HG03442 (cell line): ENCODE results near the gene ELF5.

Source experiments
- ATAC-seq: cut with Tn5 transposase; IDR thresholded peaks from one replicate; pipeline ENCODE4 v1.9.1; 2021; ENCODE audit warnings: mild to moderate bottlenecking, moderate library complexity; ENCODE audit not compliant: unreplicated experiment

ELF5 gene

GRCh38 chr11:34523053-34523452 is 9.5 kb upstream of the ELF5 start:
- ATAC-seq = no peak

GRCh38 chr11:34522188-34522587 is 8.6 kb upstream of the ELF5 start:
- no peak for ATAC-seq

DNA sequence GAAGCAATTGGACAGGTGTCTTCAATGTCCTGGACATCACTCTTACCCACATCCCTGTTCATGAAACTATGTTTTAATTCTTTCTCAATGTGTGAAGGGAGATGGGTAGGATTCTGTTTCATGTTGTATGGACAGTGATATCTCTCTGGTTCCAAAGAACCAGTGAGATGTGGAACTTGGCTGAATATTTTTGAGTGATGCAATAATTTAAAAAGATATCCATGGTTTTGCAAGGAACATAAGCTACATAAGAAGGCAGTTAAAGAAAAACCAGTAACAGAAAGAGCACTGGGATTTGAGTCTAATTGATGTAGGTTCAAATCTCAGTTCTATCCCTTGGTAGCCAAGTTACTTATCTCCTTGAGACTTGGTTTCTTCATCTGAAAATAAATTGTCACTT is 7.7 kb upstream of the ELF5 start:
- ATAC-seq = no peak

- ATAC-seq = no peak
These were observed 6.1 kb upstream of the ELF5 start for GRCh38 chr11:34519595-34520235.

GRCh38 chr11:34516247-34517040 is 2.9 kb upstream of the ELF5 start:
- no peak for ATAC-seq

DNA sequence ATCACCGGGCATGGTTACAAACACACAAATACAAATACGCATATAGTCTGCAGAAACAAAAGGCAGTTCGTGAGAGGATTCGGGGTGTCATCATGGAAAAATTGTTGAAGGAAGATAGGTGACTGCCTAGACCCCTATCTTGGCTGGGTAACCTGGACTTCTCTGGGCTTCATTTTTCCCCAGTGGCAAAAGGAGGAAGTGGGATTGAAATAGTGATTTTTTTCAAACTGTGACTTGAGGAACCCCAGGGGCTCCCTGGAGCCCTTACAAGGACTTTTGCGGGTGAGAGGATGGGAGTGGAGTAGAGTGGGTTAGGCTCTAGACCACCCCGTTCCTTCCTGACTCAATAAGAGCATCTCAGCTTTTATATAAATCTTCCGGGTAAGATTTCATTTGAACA is 1.0 kb upstream of the ELF5 start:
- no peak for ATAC-seq

GRCh38 chr11:34512840-34513681 is 533 bp downstream of the ELF5 start:
- peak; percentile 90 for ATAC-seq

- ATAC-seq = no peak
These were observed 2.9 kb downstream of the ELF5 start for GRCh38 chr11:34510673-34511072.

- ATAC-seq = no peak
These were observed 3.4 kb downstream of the ELF5 start for GRCh38 chr11:34510218-34510617.

GRCh38 chr11:34509336-34509876 is 4.2 kb downstream of the ELF5 start:
- ATAC-seq = no peak

DNA sequence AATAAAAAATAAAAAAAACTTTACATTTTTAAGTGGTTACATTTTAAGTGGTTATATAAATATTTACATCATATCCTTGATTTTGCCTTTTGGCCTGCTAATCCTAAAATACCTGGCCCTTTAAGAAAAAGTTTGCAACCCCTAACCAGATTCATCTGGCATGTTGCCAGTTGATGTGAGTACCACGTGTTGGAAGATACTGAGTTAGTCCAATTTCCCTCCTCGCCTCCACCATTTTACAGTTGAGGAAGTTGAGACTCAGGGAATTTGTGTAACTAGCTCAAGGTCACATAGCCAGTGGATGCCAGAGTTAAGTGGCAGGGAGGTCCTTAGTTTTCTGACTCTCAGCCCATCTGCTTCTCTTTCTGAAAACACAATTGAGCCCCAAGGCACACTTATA is 5.1 kb downstream of the ELF5 start:
- ATAC-seq = no peak

- ATAC-seq = no peak
These were observed 6.0 kb downstream of the ELF5 start for GRCh38 chr11:34507610-34508009.

- no peak for ATAC-seq
These were observed 6.4 kb downstream of the ELF5 start for GRCh38 chr11:34507156-34507555.

GRCh38 chr11:34505874-34506273 is 7.7 kb downstream of the ELF5 start:
- no peak for ATAC-seq

- ATAC-seq = no peak
These were observed 10.6 kb downstream of the ELF5 start for GRCh38 chr11:34502949-34503348.

DNA sequence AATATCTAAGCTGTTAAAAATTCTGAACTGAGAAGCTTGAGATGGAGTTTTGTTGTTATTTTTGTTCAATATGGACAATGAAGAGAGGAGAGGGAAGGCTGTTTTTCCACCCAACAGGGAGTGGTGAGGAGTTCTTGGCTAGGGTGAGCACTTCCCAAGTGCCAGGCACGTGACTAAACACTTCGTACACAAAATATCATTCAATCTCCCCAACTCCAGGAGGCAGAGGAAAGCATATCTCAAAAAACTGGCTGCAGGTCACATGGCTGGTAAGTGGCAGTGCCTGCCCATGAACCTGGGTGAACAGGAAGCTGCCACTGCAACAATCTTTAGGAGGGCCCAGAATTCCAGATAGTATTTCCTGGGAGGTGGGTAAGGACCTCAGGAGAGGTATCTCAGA is 11.6 kb downstream of the ELF5 start:
- ATAC-seq = no peak

- no peak for ATAC-seq
These were observed 12.1 kb downstream of the ELF5 start for GRCh38 chr11:34501500-34501899.

- ATAC-seq = no peak
These were observed 13.7 kb downstream of the ELF5 start for GRCh38 chr11:34499719-34500500.

GRCh38 chr11:34495724-34496377 is 17.7 kb downstream of the ELF5 start:
- ATAC-seq = no peak

DNA sequence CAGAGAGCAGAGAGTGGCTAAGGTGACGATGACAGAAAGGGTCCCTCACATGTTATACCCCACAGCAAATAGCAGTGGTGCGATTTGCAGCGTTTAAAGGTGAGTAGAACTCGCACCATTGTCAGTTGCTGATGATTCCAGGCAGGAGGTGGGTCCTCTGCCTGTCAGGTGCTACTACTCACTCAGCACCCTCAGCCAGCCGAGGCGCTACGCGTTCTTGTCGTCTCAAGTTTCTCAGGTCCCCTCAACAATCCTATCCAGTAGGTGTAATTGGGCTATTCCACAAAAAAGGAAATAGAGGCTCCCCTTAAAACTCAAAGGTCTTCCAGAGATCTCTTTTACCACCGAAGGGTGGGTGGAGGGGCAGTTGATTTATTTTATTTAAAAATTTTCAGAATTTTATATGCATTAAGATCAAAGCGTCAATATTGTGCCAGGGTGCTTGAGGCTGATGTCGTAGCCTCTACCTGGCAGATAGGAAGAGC is 18.3 kb downstream of the ELF5 start:
- no peak for ATAC-seq
